K562 (cell line): ENCODE results near the gene FLT1. TPM values are rescaled to one million over a fixed set of nuclear protein-coding genes. Genes with fewer than 3 reads are reported as not detected.
A peak's percentile ranks its signal among the peaks of the same experiment; 100 is the strongest.

Source experiments
- CHD7 ChIP-seq: fragments of 200-600 bp; sonication (generic); IDR thresholded peaks from one replicate; pipeline ENCODE4 v1.6.1; 2012; ENCODE audit warnings: mild to moderate bottlenecking, low read depth, low read length, inconsistent platforms
- DNMT1 ChIP-seq: fragments of 450-650 bp; IDR thresholded peaks from 2 replicates; pipeline ENCODE4 v1.6.1; 2016; ENCODE audit warnings: antibody characterized with exemption, mild to moderate bottlenecking
- DPF2 ChIP-seq: fragments of 450-650 bp; IDR thresholded peaks from 2 replicates; pipeline ENCODE4 v1.6.1; 2016
- ETV6 ChIP-seq, 3 experiments: fragments of 150-350 bp in 1 of 3; sonication (generic) in 1 of 3; formaldehyde crosslinking in 1 of 3; IDR thresholded peaks; 2 replicates each; pipeline versions ENCODE4 v1.6.1 to v1.8.0; 2014 to 2022; ENCODE audit warnings: borderline replicate concordance in 2 of 3, low read depth in 2 of 3, antibody characterized with exemption in 1 of 3, low read length in 1 of 3, mild to moderate bottlenecking in 1 of 3, missing genetic modification reagents in 1 of 3
- HMBOX1 ChIP-seq: sonication (generic); IDR thresholded peaks from 2 replicates; pipeline ENCODE4 v1.6.1; 2016
- IFI16 ChIP-seq: fragments of 250-450 bp; sonication (Bioruptor Pico); IDR thresholded peaks from 2 replicates; pipeline ENCODE4 v2.1.2; 2022; ENCODE audit warnings: mild to moderate bottlenecking, inconsistent platforms
- KDM4B ChIP-seq, 2 experiments: fragments of 450-650 bp in 1 of 2; sonication (generic) in 1 of 2; IDR thresholded peaks; 2 replicates each; pipeline ENCODE4 v1.6.1; 2016 to 2017; ENCODE audit warnings: borderline replicate concordance in 2 of 2, antibody characterized with exemption in 1 of 2, low read depth in 1 of 2, mild to moderate bottlenecking in 1 of 2
- PHB2 ChIP-seq: fragments of 450-650 bp; IDR thresholded peaks from 2 replicates; pipeline ENCODE4 v1.6.1; 2017; ENCODE audit warnings: low read depth
- RAD51 ChIP-seq: fragments of 450-650 bp; IDR thresholded peaks from 2 replicates; pipeline ENCODE4 v1.7.1; 2016; ENCODE audit warnings: low read depth, mild to moderate bottlenecking, borderline replicate concordance
- SOX6 ChIP-seq: fragments of 450-650 bp; IDR thresholded peaks from 2 replicates; pipeline ENCODE4 v1.6.1; 2014; ENCODE audit warnings: mild to moderate bottlenecking
- TRIM24 ChIP-seq, 2 experiments: fragments of 450-650 bp; IDR thresholded peaks; 2 replicates each; pipeline ENCODE4 v1.6.1; 2016
- ZC3H4 ChIP-seq: sonication (generic); formaldehyde crosslinking; IDR thresholded peaks from 2 replicates; pipeline ENCODE4 v1.9.0; 2021; ENCODE audit warnings: missing genetic modification reagents, borderline replicate concordance
- ZFP1 ChIP-seq: fragments of 450-650 bp; formaldehyde crosslinking; IDR thresholded peaks from 2 replicates; pipeline ENCODE4 v1.4.0; 2020; ENCODE audit warnings: mild to moderate bottlenecking, mixed read lengths
- ZNF224 ChIP-seq: sonication (generic); formaldehyde crosslinking; IDR thresholded peaks from 2 replicates; pipeline ENCODE4 v1.8.0; 2022; ENCODE audit warnings: mild to moderate bottlenecking, missing genetic modification reagents
- ZNF699 ChIP-seq: fragments of 250-450 bp; sonication (Bioruptor Pico); IDR thresholded peaks from 2 replicates; pipeline ENCODE4 v1.8.0; 2021; ENCODE audit warnings: mild to moderate bottlenecking, moderate library complexity; ENCODE audit not compliant: insufficient replicate concordance
- polyA plus RNA-seq, 8 experiments: library from polyadenylated mRNA; depleted of rRNA in 4 of 8; stranded (reverse) in 5 of 8; unstranded in 3 of 8; fragments of >200 nt; fragmentation: Nextera tagmentation in 2 of 8; fragmentation: Illumina TruSeq in 1 of 8; extraction: Ambion mirVana in 2 of 8; extraction: Trizol in 1 of 8; gene quantifications; 2 replicates each; pipeline versions ENCODE4 v1.2.1 to v1.2.3, GENCODE V29; 2011 to 2014; ENCODE audit warnings: inconsistent platforms in 1 of 8, missing spikeins in 1 of 8
- total RNA-seq, 7 experiments: library from RNA; depleted of rRNA in 6 of 7; stranded (reverse); fragments of >200 nt in 6 of 7; fragmentation: Illumina TruSeq in 2 of 7; extraction: Trizol in 2 of 7; gene quantifications; 2 replicates each; pipeline versions ENCODE4 v1.2.1 to v1.2.3, GENCODE V29; 2011 to 2021; ENCODE audit warnings: low replicate concordance in 1 of 7

FLT1 gene
- total and polyA plus RNA-seq, 9 of the 15 experiments (the other 6 are each of a cell fraction or from before 2014, with no cell fraction given), result 0.01 to 2.0 (median 0.22) TPM

- TF ChIP-seq CHD7, result no peak
- no peak for TF ChIP-seq ZFP1
- TF ChIP-seq ETV6 (IDR thresholded peaks at IDR 0.05; ENCODE audit: borderline replicate concordance in 1 of 2, low read depth in 2 of 2, low read length in 1 of 2), result no peak
- TF ChIP-seq ETV6 (CRISPR knock-in tag; IDR thresholded peaks at IDR 0.05; ENCODE audit: borderline replicate concordance), result no peak
- peak; percentile 57 for TF ChIP-seq SOX6
- peak; percentile 75 for TF ChIP-seq DPF2
- no peak for TF ChIP-seq KDM4B (IDR thresholded peaks at IDR 0.05; ENCODE audit: borderline replicate concordance in 2 of 2, low read depth in 1 of 2)
- no peak for TF ChIP-seq ZC3H4 (CRISPR knock-in tag)
- no peak for TF ChIP-seq IFI16 (CRISPR knock-in tag)
- no peak for TF ChIP-seq RAD51
- TF ChIP-seq ZNF224, result no peak
- no peak for TF ChIP-seq HMBOX1
- no peak for TF ChIP-seq ZNF699 (CRISPR knock-in tag)
- TF ChIP-seq PHB2, result peak; percentile 33; the same call in 1 of the 2 replicates
- no peak for TF ChIP-seq DNMT1
- peak; percentile 96 to 98 for TF ChIP-seq TRIM24 (IDR thresholded peaks at IDR 0.05)
Observed at GRCh38 chr13:28538932-28539331, 44.0 kb upstream of the FLT1 start (continued).
